Endothelial cell of umbilical vein (primary cell): ENCODE measurements around the gene KIF26B.

Source experiments
- CTCF ChIP-seq, 2 donors: IDR thresholded peaks; 1 replicate in 1 of 2; 2 replicates in 1 of 2; pipeline ENCODE4 v1.5.1; 2011; ENCODE audit warnings: low read length in 2 of 2, mild to moderate bottlenecking in 2 of 2, moderate library complexity in 2 of 2, control low read depth in 1 of 2, inconsistent platforms in 1 of 2, low read depth in 1 of 2; ENCODE audit not compliant: insufficient read depth in 1 of 2; ENCODE audit errors: extremely low read depth in 1 of 2
- GATA2 ChIP-seq: IDR thresholded peaks from 2 replicates; pipeline ENCODE4 v1.7.0; 2011; ENCODE audit warnings: low read depth, mild to moderate bottlenecking, moderate library complexity, mixed read lengths, low read length; ENCODE audit not compliant: insufficient read length, insufficient read depth
- JUN ChIP-seq: IDR thresholded peaks from 2 replicates; pipeline ENCODE4 v1.6.1; 2011; ENCODE audit warnings: borderline replicate concordance, low read depth; ENCODE audit not compliant: insufficient read length, insufficient read depth
- POLR2A ChIP-seq: IDR thresholded peaks from 2 replicates; pipeline ENCODE4 v1.6.1; 2012; ENCODE audit warnings: low read depth, mild to moderate bottlenecking, control low read depth, low read length

- TF ChIP-seq CTCF (IDR thresholded peaks at IDR 0.05; ENCODE audit: extremely low read depth in 1 of 2, insufficient read depth in 1 of 2, low read depth in 1 of 2, low read length in 2 of 2), result no peak
- no peak for TF ChIP-seq GATA2
- TF ChIP-seq JUN, result no peak
- no peak for TF ChIP-seq POLR2A
Measured at GRCh38 chr1:245148861-245149260, 5.9 kb upstream of the KIF26B start.
